ENCODE data around the gene PODXL2. TPM values are rescaled to one million over a fixed set of nuclear protein-coding genes. Genes with fewer than 3 reads are reported as not detected.

PODXL2 gene
- total RNA-seq, 1 donor from 2014 or later: 3.3 TPM

DNA sequence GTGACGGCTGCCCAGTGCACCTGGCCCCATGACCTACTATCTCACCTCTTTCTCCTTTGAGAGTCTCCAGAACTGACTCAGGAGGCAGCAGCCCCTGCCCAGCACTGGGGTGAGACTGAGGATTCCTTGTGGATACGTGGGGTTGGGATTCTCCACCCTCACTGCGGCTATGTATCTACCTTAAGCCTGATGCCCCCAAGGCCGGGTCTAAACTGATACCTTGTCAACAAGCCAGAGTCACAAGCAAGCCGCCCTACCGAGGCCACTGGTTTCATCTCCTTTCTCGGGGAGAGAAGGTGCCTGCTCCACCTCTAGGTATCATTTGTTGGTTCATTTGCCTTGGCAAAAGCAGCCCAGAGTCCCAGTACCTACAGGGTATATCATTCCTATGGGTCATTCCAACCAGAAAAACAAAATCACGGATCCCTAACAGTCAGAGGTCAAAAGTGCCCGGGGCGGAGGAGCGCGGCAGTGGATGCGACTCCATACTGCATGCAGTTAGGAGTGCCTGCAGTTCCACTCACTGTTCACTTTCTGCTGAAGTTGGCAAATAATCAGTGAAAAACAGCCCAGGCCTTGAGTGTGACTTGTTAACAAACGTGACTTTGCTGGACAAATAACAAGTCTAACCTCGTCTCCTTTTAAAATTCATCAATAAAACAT is 91.3 kb downstream of the PODXL2 start:
- DNase-seq (no peak), ATAC-seq (ENCODE audit: low read depth) (no peak)
- Mint-ChIP-seq H3K4me3 (no peak overlapping the region), H3K27ac (no peak overlapping the region), H3K27me3 (no peaks in the 10 kb centered on the region), H3K4me1 (no peaks in the 10 kb centered on the region), H3K9me3 (no peaks in the 10 kb centered on the region), H3K36me3 (ENCODE audit: low read depth) (peaks cover 2% of the 10 kb centered on the region)
- TF ChIP-seq CTCF (IDR thresholded peaks at IDR 0.05): no peak
- intact Hi-C loops (cut with micrococcal nuclease): no loop called here
- POLR2A ChIA-PET: no interaction called here
- CTCF ChIA-PET: no interaction called here

DNA sequence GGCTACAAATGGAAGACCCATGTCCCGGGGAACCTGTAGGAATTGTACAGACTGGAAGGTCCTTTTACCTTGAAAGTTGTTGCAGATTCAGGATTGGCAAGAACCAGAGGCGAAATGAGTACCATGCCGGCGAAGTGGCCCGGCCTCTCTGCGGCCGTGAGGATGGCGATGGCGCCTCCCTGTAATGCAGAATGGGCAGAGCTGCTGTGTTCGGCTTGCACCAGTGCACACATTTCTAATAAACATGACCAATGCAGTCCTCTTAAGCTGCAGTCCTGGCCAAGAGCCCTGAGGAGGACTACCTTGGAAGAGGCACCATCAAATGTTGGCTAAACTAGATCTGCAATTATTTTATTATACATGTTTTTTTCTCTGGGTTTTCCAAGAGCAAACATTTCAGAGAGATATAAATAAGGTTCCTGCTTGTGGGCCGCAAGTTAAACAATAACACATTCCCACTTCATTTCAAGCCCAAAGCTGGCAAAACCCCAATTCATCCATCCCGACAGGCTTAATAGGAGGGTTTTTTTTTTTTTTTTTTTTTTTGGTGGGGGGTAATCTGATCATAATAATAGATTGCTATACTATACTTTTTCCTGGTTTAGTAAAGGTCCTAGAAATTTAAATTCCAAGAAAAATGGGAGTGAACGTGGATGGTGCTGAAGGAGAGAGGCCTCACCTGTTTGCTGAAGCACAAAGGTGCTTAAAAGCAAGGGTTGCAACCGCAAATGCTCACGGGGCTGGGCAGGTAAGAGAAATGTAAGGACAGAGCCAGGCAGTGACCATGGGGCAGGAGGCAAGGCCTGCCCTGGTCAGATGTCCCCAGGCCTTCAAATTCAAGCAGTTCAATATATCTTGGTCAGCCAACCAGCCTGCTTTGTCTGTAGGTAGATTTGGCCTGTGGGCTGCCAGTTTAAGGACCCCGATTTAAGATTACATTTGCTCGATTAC is 92.3 kb downstream of the PODXL2 start:
- no peak for TF ChIP-seq CTCF (IDR thresholded peaks at IDR 0.05)
- POLR2A ChIA-PET: no interaction called here
- intact Hi-C loops (cut with micrococcal nuclease): no loop called here
- peaks cover 2% of the 10 kb centered on the region for H3K36me3 Mint-ChIP-seq (ENCODE audit: low read depth)
- DNase-seq (no peak), ATAC-seq (ENCODE audit: low read depth) (no peak)
- H3K4me1 Mint-ChIP-seq: no peaks in the 10 kb centered on the region
- no peaks in the 10 kb centered on the region for H3K9me3 Mint-ChIP-seq
- no peak overlapping the region for H3K4me3 Mint-ChIP-seq
- no peaks in the 10 kb centered on the region for H3K27me3 Mint-ChIP-seq
- no peak overlapping the region for H3K27ac Mint-ChIP-seq
- CTCF ChIA-PET: no interaction called here

DNA sequence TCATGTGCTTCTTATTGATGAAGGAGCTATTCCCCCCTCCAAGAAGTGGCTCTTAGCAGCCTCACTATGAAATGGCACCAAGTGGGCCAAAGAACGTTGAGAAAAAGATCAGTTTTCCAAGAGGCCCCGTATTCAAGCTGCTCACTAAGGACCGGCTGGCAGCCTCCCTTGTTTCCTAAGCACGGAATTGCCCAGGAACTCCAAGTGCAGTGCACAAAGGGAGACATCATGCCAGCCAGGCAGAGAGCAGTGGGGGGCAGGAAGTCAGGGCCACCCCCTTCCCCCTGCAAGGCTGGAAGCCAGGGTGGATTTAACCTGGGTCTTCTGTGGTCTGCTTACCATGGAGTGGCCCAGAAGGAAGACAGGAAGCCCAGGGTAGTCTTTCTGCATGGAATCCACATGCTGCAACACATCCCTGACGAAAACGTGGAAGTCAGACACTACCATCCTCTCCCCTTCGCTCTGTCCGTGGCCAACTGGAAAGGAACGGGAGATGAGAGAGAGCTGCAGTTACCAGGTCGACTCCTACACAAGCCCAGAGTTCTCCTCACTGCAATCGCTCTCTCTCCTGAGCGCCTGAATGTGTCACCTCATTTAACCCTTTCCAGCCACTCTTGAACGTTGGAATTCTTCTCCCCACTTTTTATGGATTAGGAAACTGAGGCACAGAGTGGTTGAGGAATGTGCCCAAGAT is 93.3 kb downstream of the PODXL2 start:
- ATAC-seq (ENCODE audit: low read depth) (no peak), DNase-seq (no peak)
- Mint-ChIP-seq H3K4me1 (peaks cover 2% of the 10 kb centered on the region), H3K27ac (no peak overlapping the region), H3K27me3 (no peaks in the 10 kb centered on the region), H3K36me3 (ENCODE audit: low read depth) (peaks cover 2% of the 10 kb centered on the region), H3K4me3 (no peak overlapping the region), H3K9me3 (no peaks in the 10 kb centered on the region)
- CTCF ChIA-PET: no interaction called here
- POLR2A ChIA-PET: no interaction called here
- intact Hi-C loops (cut with micrococcal nuclease): no loop called here
- TF ChIP-seq CTCF (IDR thresholded peaks at IDR 0.05): no peak

Other genes with a start within 250 kb of the PODXL2 start
- gene TPRA1, start 38.5 kb upstream of the PODXL2 start, total RNA-seq: 17.5 and 18.3 TPM in 2 replicates
- gene MCM2, start 30.8 kb upstream of the PODXL2 start, total RNA-seq: 44.4 and 45.6 TPM in 2 replicates
- gene ABTB1, start 43.8 kb downstream of the PODXL2 start, total RNA-seq: 36.1 and 42.0 TPM in 2 replicates
- 16.7 and 19.1 TPM in 2 replicates for gene MGLL, start 193.3 kb downstream of the PODXL2 start, total RNA-seq